HG03175 (cell line): Measurements from ENCODE around the gene PDXK.

Source experiments
- ATAC-seq: cut with Tn5 transposase; IDR thresholded peaks from one replicate; pipeline ENCODE4 v1.9.1; 2021; ENCODE audit warnings: mild to moderate bottlenecking, moderate library complexity; ENCODE audit not compliant: unreplicated experiment

Gene PDXK

GRCh38 chr21:43801006-43801783, 82.3 kb downstream of the PDXK start:
- no peak for ATAC-seq

- no peak for ATAC-seq
Observed at GRCh38 chr21:43802713-43803313, 83.9 kb downstream of the PDXK start.

GRCh38 chr21:43803558-43804300, 84.8 kb downstream of the PDXK start:
- ATAC-seq = no peak

GRCh38 chr21:43805275-43805800, 86.4 kb downstream of the PDXK start:
- peak; percentile 85 for ATAC-seq

GRCh38 chr21:43806017-43806710, 87.2 kb downstream of the PDXK start:
- ATAC-seq = no peak

- ATAC-seq = no peak
Observed at GRCh38 chr21:43808367-43808766, 89.4 kb downstream of the PDXK start.

GRCh38 chr21:43808832-43809251, 89.9 kb downstream of the PDXK start:
- no peak for ATAC-seq

GRCh38 chr21:43809346-43809799, 90.4 kb downstream of the PDXK start:
- no peak for ATAC-seq

GRCh38 chr21:43809853-43810504, 91.0 kb downstream of the PDXK start:
- ATAC-seq = no peak

- peak; percentile 72 for ATAC-seq
Observed at GRCh38 chr21:43810505-43811261, 91.8 kb downstream of the PDXK start.

GRCh38 chr21:43811262-43812105, 92.6 kb downstream of the PDXK start:
- no peak for ATAC-seq
